ENCODE data around the gene EMILIN3. TPM values are rescaled to one million over a fixed set of nuclear protein-coding genes. Genes with fewer than 3 reads are reported as not detected.

Gene EMILIN3
- total RNA-seq, 2 donors from 2014 or later, result not detected

GRCh38 chr20:41344938-41345728 lies 21.5 kb downstream of the EMILIN3 start:
- Mint-ChIP-seq H3K9me3 (no peaks in the 10 kb centered on the region), H3K27me3 (ENCODE audit: low read depth) (no peaks in the 10 kb centered on the region), H3K36me3 (ENCODE audit: insufficient read depth in 2 of 2) (no peaks in the 10 kb centered on the region), H3K27ac (no peak overlapping the region), H3K4me1 (ENCODE audit: low read depth) (peaks cover 4% of the 10 kb centered on the region), H3K4me3 (no peak overlapping the region)
- ATAC-seq (replicated peaks in 1 of 2) (no peak), DNase-seq (no peak)

DNA sequence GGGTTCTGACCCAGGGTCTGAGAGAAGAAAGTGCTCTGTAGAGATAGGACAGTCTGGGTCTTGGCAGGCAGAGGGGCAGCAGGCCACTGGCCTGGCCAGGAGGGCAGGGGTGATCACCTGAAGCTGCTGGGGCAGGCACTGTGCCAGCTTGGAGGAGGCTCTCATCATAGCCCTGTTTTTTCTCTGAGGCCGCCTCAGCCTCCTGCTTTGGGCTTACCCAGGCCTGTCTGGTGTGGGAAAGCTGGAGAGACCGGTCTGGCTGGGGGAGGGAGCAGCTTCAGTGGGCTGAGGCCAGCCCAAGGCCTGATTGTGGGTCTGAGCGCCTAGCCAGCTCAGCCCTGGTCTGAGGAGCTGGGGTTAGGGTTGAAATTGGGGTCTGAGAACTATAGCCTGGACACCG lies 22.1 kb downstream of the EMILIN3 start:
- ATAC-seq (replicated peaks in 1 of 2) (no peak), DNase-seq (no peak)
- peaks cover 11% of the 10 kb centered on the region for H3K4me1 Mint-ChIP-seq (ENCODE audit: low read depth)
- H3K9me3 Mint-ChIP-seq, result no peaks in the 10 kb centered on the region
- no peak overlapping the region for H3K4me3 Mint-ChIP-seq
- no peaks in the 10 kb centered on the region for H3K36me3 Mint-ChIP-seq (ENCODE audit: insufficient read depth in 2 of 2)
- H3K27ac Mint-ChIP-seq, result no peak overlapping the region
- H3K27me3 Mint-ChIP-seq (ENCODE audit: low read depth), result peaks cover 4% of the 10 kb centered on the region

DNA sequence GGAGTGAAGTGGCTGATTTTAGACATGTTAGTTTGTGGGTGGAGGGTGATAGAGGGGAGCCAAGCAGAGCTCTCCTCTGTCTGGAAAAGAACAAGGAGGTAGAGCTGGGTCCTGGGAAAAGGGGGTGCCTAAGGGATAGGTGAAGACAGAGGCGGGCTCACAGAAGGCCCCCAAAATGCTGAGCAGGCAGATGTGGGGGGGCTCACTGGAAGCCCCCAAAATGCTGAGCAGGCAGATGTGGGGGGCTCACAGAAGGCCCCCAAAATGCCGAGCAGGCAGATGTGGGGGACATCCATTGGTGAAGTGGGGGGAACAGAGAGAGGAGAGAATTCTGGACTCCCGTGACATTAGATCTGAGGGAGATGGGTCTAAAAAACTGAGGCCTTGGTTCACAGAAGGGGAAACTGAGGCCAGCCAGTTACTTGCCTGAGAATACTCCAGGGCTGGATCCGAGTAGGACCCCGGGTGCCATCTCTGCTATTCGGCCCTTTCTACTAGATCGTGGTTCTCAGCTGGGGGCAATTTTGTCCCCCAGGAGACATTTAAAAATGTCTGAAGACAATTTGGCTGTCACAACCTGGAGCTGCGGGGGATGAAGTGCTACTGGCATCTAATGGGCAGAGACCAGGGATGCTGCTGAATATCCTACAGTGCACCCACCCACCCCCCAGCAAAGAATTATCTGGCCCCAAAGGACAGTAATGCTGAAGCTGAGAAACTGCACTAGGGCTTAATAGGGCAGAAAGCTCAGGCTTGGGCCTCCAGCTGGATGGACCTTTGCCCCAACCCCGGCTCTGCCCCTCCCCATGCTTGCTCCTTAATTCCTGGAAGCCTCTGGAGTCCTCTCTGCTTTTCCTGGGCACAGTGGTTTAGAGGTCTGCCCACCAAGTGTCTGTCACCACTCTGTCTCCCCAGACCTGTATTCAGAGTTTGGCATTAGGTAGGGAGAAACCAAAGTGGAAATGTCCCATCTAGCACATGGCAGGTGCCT lies 23.8 kb downstream of the EMILIN3 start:
- ATAC-seq (replicated peaks in 1 of 2), result no peak
- no peak for DNase-seq
- H3K4me1 Mint-ChIP-seq (ENCODE audit: low read depth), result peaks cover 13% of the 10 kb centered on the region
- H3K27ac Mint-ChIP-seq, result no peak overlapping the region
- H3K4me3 Mint-ChIP-seq, result no peak overlapping the region
- H3K9me3 Mint-ChIP-seq, result no peaks in the 10 kb centered on the region
- no peaks in the 10 kb centered on the region for H3K36me3 Mint-ChIP-seq (ENCODE audit: insufficient read depth in 2 of 2)
- H3K27me3 Mint-ChIP-seq (ENCODE audit: low read depth), result peaks cover 6% of the 10 kb centered on the region

- peak within 1 kb of the TSS; percentile 38 for H3K27ac Mint-ChIP-seq
- H3K4me3 Mint-ChIP-seq, result peak within 1 kb of the TSS; percentile 95 to 97
- no peaks in the 10 kb centered on the region for H3K9me3 Mint-ChIP-seq
- DNase-seq (peak; percentile 65 to 67), ATAC-seq (replicated peaks in 1 of 2) (peak; percentile 80 to 81)
- peaks cover 13% of the 10 kb centered on the region for H3K4me1 Mint-ChIP-seq (ENCODE audit: low read depth)
- peaks cover 9% of the 10 kb centered on the region for H3K27me3 Mint-ChIP-seq (ENCODE audit: low read depth)
- no peaks in the 10 kb centered on the region for H3K36me3 Mint-ChIP-seq (ENCODE audit: insufficient read depth in 2 of 2)
Observed at GRCh38 chr20:41340327-41341055, 26.1 kb downstream of the EMILIN3 start, which contains the start of gene LPIN3. Gene LPIN3, plus strand, starts transcription at chr20:41340821. Its CDS starts 4,983 bp downstream, at chr20:41345804.

GRCh38 chr20:41339957-41340326 lies 26.7 kb downstream of the EMILIN3 start:
- Mint-ChIP-seq H3K9me3 (no peaks in the 10 kb centered on the region), H3K4me3 (peak overlapping the region; percentile 95 to 97), H3K27me3 (ENCODE audit: low read depth) (peaks cover 14% of the 10 kb centered on the region), H3K36me3 (ENCODE audit: insufficient read depth in 2 of 2) (no peaks in the 10 kb centered on the region), H3K27ac (peak overlapping the region; percentile 38), H3K4me1 (ENCODE audit: low read depth) (peaks cover 13% of the 10 kb centered on the region)
- ATAC-seq (replicated peaks in 1 of 2) (peak; percentile 86 to 89), DNase-seq (peak; percentile 86 to 91)

DNA sequence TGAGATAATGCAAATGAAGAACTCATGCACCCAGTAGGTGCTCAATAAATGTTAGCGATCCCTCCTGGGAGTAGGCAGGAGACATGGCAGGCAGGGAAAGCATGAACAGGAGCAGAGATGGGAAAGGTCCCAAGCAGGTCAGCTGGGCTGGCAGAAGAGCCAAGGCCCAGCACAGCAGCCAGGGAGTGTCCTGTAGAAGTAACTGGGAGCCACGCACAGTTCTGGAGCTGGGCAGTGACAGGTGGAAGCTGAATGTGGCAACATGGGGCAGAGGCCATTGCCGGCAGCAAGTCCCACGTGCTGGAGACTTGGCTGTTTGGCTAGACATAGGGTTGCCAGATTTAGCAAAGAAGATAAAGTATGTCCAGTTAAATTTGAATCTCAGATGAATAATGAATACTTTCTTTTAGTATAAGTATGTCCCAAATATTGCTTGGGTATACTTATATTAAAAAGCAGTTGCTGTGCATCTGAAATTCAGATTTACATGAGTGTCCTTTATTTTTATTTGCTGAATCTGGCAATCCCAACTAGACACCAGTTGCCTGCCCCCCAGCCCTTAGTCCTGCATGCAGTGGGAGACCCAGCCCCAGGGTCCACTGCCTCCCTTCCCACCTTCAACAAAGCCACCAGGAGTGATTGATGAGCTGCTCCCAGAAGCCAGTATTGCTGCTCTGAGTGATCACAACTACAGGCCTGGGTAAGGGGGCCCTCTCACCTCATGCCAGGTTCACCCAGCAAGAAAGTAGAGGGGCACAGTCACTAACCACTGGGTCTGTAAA lies 29.7 kb downstream of the EMILIN3 start:
- ATAC-seq (replicated peaks in 1 of 2) (no peak), DNase-seq (no peak)
- Mint-ChIP-seq H3K27ac (no peak overlapping the region), H3K36me3 (ENCODE audit: insufficient read depth in 2 of 2) (no peaks in the 10 kb centered on the region), H3K27me3 (ENCODE audit: low read depth) (peaks cover 14% of the 10 kb centered on the region), H3K9me3 (no peaks in the 10 kb centered on the region), H3K4me1 (ENCODE audit: low read depth) (peaks cover 13% of the 10 kb centered on the region), H3K4me3 (no peak overlapping the region)

- DNase-seq, result no peak
- peaks cover 14% of the 10 kb centered on the region for H3K27me3 Mint-ChIP-seq (ENCODE audit: low read depth)
- H3K27ac Mint-ChIP-seq, result no peak overlapping the region
- H3K4me3 Mint-ChIP-seq, result no peak overlapping the region
- H3K36me3 Mint-ChIP-seq (ENCODE audit: insufficient read depth in 2 of 2), result no peaks in the 10 kb centered on the region
- peaks cover 13% of the 10 kb centered on the region for H3K4me1 Mint-ChIP-seq (ENCODE audit: low read depth)
- no peak for ATAC-seq (replicated peaks in 1 of 2)
- no peaks in the 10 kb centered on the region for H3K9me3 Mint-ChIP-seq
Observed at GRCh38 chr20:41335591-41335990, 31.0 kb downstream of the EMILIN3 start.

DNA sequence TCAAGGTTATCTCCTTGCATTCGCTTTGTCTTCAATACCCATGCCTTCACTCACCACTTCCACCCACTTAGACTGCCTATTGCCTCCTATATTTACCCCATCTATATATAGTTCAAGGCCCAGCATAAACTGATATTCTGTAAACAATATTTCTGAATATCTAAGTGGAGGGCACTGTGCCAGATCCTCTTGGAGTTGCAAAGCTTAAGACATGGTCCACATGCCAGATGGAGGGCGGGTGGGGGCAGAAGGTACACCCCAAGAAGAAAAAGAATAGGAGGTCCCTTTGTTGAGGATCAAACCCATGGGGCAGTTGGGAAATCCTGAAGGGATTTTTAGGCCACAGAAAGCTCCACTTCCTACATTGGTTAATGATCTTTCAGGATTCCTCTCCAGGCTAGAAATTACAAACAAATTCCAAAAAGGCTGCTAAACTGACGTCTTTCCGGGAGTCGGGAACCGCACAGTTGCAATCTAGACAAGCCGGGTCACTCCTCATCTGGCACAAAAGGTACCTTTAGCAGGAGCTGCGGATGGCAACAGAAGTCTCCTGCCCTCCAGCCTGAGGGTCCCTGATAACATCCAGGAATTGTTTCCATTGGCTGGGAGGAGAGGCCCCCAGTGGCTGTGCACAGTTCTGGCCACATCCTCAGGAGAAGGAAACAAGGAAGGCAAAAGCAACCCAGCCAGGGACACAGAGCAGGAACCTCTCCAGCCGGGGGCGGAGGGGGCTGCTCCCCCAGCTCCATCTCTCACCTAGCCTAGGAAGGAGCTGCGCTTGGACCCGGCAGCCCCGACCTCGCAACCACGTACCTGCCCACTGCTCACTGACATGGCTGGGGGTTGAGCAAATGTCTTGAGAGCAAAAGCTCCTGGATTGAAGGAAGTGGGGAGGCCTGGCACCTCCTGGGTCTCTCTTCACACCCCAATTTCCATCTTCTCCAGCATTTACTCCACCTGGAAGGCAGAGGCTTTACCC lies 31.9 kb downstream of the EMILIN3 start:
- peaks cover 12% of the 10 kb centered on the region for H3K27me3 Mint-ChIP-seq (ENCODE audit: low read depth)
- H3K4me1 Mint-ChIP-seq (ENCODE audit: low read depth), result peaks cover 11% of the 10 kb centered on the region
- H3K9me3 Mint-ChIP-seq, result no peaks in the 10 kb centered on the region
- H3K4me3 Mint-ChIP-seq, result no peak overlapping the region
- DNase-seq (no peak), ATAC-seq (replicated peaks in 1 of 2) (no peak)
- H3K36me3 Mint-ChIP-seq (ENCODE audit: insufficient read depth in 2 of 2), result no peaks in the 10 kb centered on the region
- H3K27ac Mint-ChIP-seq, result no peak overlapping the region

GRCh38 chr20:41334036-41334435 lies 32.6 kb downstream of the EMILIN3 start:
- H3K36me3 Mint-ChIP-seq (ENCODE audit: insufficient read depth in 2 of 2), result no peaks in the 10 kb centered on the region
- no peak for DNase-seq
- H3K4me3 Mint-ChIP-seq, result no peak overlapping the region
- peaks cover 7% of the 10 kb centered on the region for H3K27me3 Mint-ChIP-seq (ENCODE audit: low read depth)
- no peak for ATAC-seq (replicated peaks in 1 of 2)
- no peaks in the 10 kb centered on the region for H3K9me3 Mint-ChIP-seq
- no peak overlapping the region for H3K27ac Mint-ChIP-seq
- peaks cover 14% of the 10 kb centered on the region for H3K4me1 Mint-ChIP-seq (ENCODE audit: low read depth)

DNA sequence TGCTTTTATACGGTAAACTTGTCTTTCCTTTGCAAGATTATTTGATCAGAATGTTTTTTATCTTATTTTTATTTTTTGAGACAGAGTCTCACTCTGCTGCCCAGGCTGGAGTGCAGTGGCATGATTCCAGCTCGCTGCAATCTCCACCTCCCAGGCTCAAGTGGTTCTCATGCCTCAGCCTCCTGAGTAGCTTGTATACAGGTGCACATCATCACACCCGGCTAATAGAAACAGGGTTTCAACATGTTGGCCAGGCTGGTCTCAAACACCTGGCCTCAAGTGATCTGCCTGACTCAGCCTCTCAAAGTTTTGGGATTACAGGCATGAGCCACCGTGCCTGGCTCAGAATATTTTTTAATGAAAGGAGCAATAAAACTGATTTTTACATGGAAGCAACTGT lies 34.9 kb downstream of the EMILIN3 start:
- Mint-ChIP-seq H3K27ac (no peak overlapping the region), H3K27me3 (ENCODE audit: low read depth) (peaks cover 7% of the 10 kb centered on the region), H3K9me3 (no peaks in the 10 kb centered on the region), H3K4me3 (no peak overlapping the region), H3K36me3 (ENCODE audit: insufficient read depth in 2 of 2) (no peaks in the 10 kb centered on the region), H3K4me1 (ENCODE audit: low read depth) (peaks cover 17% of the 10 kb centered on the region)
- ATAC-seq (replicated peaks in 1 of 2) (no peak), DNase-seq (no peak)

DNA sequence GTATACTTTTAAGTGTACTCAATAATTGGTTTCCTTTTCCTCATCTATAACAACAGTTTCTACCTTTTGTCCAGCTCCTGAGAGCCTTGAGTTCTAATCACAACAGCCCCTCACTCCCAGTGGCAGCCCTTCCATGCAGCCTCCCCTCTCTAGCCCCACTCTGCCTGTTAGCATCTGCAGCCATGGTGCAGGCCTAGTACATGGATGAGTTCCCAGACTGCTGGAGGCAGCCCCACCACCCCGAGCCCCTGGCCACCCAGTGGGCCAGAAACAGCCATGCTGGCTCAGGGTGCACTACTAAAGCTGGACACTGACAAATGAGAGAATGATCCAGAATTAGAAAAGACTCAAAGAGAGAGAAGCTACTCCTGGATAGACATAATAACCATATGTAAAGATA lies 35.7 kb downstream of the EMILIN3 start:
- Mint-ChIP-seq H3K4me3 (no peak overlapping the region), H3K27ac (no peak overlapping the region), H3K4me1 (ENCODE audit: low read depth) (peaks cover 17% of the 10 kb centered on the region), H3K9me3 (no peaks in the 10 kb centered on the region), H3K36me3 (ENCODE audit: insufficient read depth in 2 of 2) (no peaks in the 10 kb centered on the region), H3K27me3 (ENCODE audit: low read depth) (peaks cover 7% of the 10 kb centered on the region)
- no peak for ATAC-seq (replicated peaks in 1 of 2)
- no peak for DNase-seq
